ENCODE data around the gene CXCR6.

DNA sequence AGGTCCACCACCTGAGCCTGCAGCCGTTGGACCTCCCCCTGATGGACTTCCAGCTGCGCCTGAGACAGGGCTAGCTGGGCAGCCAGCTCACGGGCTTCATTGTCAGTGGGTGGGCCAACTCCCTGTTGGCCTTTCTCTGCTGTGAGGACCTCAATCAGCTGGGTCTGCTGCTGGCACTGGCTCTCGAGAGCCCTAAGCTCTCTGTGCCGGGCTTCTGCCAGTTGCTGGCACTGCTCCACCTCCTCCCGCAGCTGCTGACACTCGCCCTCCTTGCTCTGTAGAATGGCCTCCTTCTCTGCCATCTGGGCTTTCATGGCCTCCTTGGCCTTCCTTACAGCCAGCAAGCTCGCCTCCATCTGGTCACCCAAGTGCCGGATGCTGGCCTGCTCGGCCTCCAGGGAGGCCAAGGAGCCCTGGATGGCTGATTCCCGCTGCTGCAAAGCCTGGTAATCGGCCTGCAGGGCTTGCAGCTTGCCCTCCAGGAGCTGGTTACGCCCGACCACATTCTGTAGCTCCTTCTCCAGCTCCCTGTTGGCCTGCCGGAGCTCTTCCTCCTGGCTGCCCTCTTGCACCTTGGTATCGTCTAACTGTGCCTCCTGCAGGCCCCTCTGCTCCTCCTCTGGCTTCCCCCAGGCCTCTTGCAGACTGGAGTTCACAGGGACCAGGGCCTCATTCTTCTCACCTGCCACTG, 23.8 kb downstream of the CXCR6 start:
- TF ChIP-seq EZH2phosphoT487 (IDR thresholded peaks at IDR 0.05; ENCODE audit: insufficient read depth, low read depth) (no peak), EZH2 (IDR thresholded peaks at IDR 0.05; ENCODE audit: insufficient read depth, poor library complexity, severe bottlenecking) (no peak)

Data from GM23248 (cell line).